Esophagus squamous epithelium (tissue), 5 donors: ENCODE measurements around the gene CORO1C. TPM values are rescaled to one million over a fixed set of nuclear protein-coding genes. Genes with fewer than 3 reads are reported as not detected.
"Not testable (repeated sequence)": the region's sequence is repeated elsewhere in the genome, so short reads cannot be mapped to it uniquely, and the experiment has no call there.

Source experiments
- DNase-seq: peaks from one replicate; lab custom pipeline; 2025; lab: John Stamatoyannopoulos, UW
- H3K27ac ChIP-seq, 4 donors: fragments of 200-600 bp; sonication (generic); one replicate each; pipeline ENCODE4 v1.5.1; 2016 to 2019; ENCODE audit warnings: mild to moderate bottlenecking in 1 of 4
- H3K27me3 ChIP-seq, 4 donors: fragments of 200-600 bp; sonication (generic); 1 replicate in 3 of 4; 2 replicates in 1 of 4; pipeline versions ENCODE4 v1.5.1 to v1.6.0; 2017 to 2021; ENCODE audit warnings: antibody characterized with exemption in 1 of 4
- H3K36me3 ChIP-seq, 3 donors: fragments of 200-600 bp; sonication (generic); one replicate each; pipeline ENCODE4 v1.5.1; 2016 to 2019
- H3K4me1 ChIP-seq, 3 donors: fragments of 200-600 bp; sonication (generic); one replicate each; pipeline ENCODE4 v1.5.1; 2017 to 2019
- H3K4me3 ChIP-seq, 4 donors: fragments of 200-600 bp; sonication (generic); 1 replicate in 3 of 4; 2 replicates in 1 of 4; pipeline ENCODE4 v1.5.1; 2016 to 2019; ENCODE audit warnings: mild to moderate bottlenecking in 2 of 4, moderate library complexity in 1 of 4
- H3K9me3 ChIP-seq, 3 donors: fragments of 200-600 bp; sonication (generic); one replicate each; pipeline ENCODE4 v1.5.1; 2016 to 2019
- POLR2A ChIP-seq, 4 donors: fragments of 450-650 bp; IDR thresholded peaks; one replicate each; pipeline ENCODE4 v1.6.1; 2017; ENCODE audit warnings: antibody characterized with exemption in 4 of 4, mild to moderate bottlenecking in 4 of 4, moderate library complexity in 3 of 4
- WGBS, 2 donors: methylation state at CpG; one replicate each; pipeline ENCODE4 v1.1.5; 2018; 5-methylcytosine and 5-hydroxymethylcytosine counted together
- intact Hi-C: fragments of 100-400 bp; cut with DNase I; formaldehyde crosslinking; loops from one replicate; pipeline ENCODE4 v1.15.0; 2022
- total RNA-seq, 4 donors: library from RNA; depleted of rRNA; stranded (reverse); fragments of >200 nt; gene quantifications; one replicate each; pipeline ENCODE4 v1.1.0, GENCODE V29; 2016
- TF ChIP-seq, protein P1 (sequence below), 6 experiments: fragments of 450-650 bp in 4 of 6; fragments of 200-600 bp in 2 of 6; sonication (generic) in 2 of 6; IDR thresholded peaks; one replicate each; pipeline ENCODE4 v1.5.1; 2016 to 2019; ENCODE audit warnings: antibody characterized with exemption in 6 of 6, mild to moderate bottlenecking in 4 of 6, moderate library complexity in 4 of 6
- donor health status: DM: yes; HTN: yes; CAD: no.

The CORO1C gene
- total RNA-seq, 4 donors from 2014 or later, result 67.2 to 142 (median 114) TPM

DNA sequence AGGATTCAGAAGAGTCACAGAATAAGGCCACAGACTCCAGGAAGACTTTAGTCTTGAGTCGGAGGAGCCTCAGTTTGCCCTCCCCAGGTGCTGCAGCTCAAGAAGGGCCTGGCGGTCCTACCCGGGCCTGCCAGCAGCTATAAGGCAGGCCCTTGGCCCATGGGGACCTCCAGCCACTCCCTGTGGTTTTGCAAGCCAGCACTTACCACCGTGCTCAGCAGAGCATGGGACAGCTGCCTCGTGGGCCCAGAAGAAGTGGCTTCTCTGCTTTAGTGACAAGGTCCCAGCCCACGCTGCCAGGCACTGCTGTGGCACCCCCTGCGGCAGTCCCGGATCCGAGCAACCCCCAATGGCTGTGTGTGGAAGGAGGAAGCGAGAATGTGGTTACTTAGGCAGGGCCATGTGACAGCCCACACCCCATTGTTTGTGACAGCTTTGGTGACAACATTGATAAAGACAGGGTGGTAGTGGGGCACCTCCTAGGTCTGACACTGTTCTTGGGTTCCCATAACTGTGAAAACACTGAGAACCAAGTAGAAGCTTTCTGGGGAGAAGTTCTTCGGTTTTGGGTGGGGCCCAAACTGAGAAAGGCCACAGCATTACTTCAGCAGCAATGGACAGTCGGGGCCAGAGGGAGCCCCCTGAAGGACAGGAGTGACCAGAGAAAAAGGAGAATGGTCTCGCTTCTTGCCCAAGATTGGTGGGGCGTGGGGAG is 97.6 kb downstream of the CORO1C start, which contains the start of gene SELPLG:
SELPLG (minus strand) TSS at position 361 of the 715 bp plus-strand sequence. CDS start 9,587 bp downstream, outside the sequence.
- peak within 1 kb of the TSS; percentile 12 to 56 (median 34) for H3K4me3 ChIP-seq
- H3K27me3 ChIP-seq, result peaks cover 0 to 18% (median 0%) of the 10 kb centered on the region in 4 donors
- TF ChIP-seq, protein P1, sequence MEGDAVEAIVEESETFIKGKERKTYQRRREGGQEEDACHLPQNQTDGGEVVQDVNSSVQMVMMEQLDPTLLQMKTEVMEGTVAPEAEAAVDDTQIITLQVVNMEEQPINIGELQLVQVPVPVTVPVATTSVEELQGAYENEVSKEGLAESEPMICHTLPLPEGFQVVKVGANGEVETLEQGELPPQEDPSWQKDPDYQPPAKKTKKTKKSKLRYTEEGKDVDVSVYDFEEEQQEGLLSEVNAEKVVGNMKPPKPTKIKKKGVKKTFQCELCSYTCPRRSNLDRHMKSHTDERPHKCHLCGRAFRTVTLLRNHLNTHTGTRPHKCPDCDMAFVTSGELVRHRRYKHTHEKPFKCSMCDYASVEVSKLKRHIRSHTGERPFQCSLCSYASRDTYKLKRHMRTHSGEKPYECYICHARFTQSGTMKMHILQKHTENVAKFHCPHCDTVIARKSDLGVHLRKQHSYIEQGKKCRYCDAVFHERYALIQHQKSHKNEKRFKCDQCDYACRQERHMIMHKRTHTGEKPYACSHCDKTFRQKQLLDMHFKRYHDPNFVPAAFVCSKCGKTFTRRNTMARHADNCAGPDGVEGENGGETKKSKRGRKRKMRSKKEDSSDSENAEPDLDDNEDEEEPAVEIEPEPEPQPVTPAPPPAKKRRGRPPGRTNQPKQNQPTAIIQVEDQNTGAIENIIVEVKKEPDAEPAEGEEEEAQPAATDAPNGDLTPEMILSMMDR (IDR thresholded peaks at IDR 0.05), result no peak
- TF ChIP-seq POLR2A (IDR thresholded peaks at IDR 0.05), result peak in 2 of 4 donors; percentile 40 to 82
- DNase-seq, result peak; percentile 67
- H3K27ac ChIP-seq, result peak within 1 kb of the TSS; percentile 54 to 85 (median 70)
- 70 to 76% methylated on average over 8 to 10 of the region's 14 CpGs for WGBS, 2 donors
- intact Hi-C loops, result no loop called here
- H3K9me3 ChIP-seq, result no peaks in the 10 kb centered on the region
- H3K4me1 ChIP-seq, result peaks cover 27 to 67% (median 52%) of the 10 kb centered on the region in 3 donors
- no peaks in the 10 kb centered on the region for H3K36me3 ChIP-seq

DNA sequence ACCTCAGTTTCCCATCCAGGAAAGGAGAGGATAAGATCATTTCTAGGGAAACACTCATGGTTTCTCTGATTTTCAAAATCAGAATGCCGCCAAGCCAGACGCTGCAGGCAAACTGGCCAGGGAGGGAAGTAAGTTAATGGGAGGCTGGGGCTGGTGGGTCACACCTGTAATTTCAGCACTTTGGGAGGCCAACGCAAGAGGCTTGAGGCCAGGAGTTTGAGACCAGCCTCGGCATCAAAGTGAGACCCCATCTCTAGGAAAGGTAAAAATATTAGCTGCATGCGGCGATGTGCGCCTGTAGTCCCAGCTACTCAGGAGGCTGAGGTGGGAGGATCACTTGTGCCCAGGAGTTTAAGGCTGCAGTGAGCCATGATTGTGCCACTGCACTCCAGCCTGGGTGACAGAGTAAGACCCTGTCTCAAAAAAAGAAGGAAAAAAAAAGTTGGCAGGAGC is 98.2 kb downstream of the CORO1C start:
- H3K9me3 ChIP-seq, result no peaks in the 10 kb centered on the region
- no peak for TF ChIP-seq POLR2A (IDR thresholded peaks at IDR 0.05)
- TF ChIP-seq, protein P1 (IDR thresholded peaks at IDR 0.05), result no peak
- no peak for DNase-seq
- peak overlapping the region; percentile 12 to 56 (median 34) for H3K4me3 ChIP-seq
- H3K36me3 ChIP-seq, result no peaks in the 10 kb centered on the region
- WGBS, 2 donors, result 69 to 79% methylated on average over 5 to 7 of the region's 7 CpGs
- intact Hi-C loops, result no loop called here
- H3K27me3 ChIP-seq, result peaks cover 0 to 18% (median 0%) of the 10 kb centered on the region in 4 donors
- H3K4me1 ChIP-seq, result peaks cover 21 to 67% (median 51%) of the 10 kb centered on the region in 3 donors
- H3K27ac ChIP-seq, result peak overlapping the region; percentile 54 to 85 (median 70)

DNA sequence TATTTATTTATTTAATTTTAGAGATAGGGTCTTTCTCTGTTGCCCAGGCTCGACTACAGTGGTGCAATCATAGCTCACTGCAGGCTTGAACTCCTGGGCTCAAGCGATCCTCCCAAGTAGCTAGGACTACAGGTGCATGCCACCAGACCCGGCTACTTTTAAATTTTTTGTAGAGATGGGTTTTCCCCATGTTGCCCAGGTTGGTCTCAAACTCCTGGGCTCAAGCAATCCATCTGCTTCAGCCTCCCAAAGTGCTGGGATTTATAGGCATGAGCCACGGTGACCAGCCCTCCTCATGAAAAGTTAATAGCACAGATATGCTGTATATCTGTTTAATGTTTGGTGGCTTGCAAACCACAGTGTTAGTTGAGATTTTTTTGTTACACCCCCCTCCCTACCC is 100.1 kb downstream of the CORO1C start:
- Histone ChIP-seq H3K27me3 (peaks cover 0 to 18% (median 0%) of the 10 kb centered on the region in 4 donors), H3K4me3 (peak overlapping the region in 2 of 4 donors; percentile 39 to 56), H3K27ac (peak overlapping the region in 2 of 4 donors; percentile 75 to 79), H3K4me1 (peaks cover 19 to 61% (median 48%) of the 10 kb centered on the region in 3 donors)
- intact Hi-C loops, H3K9me3 ChIP-seq, DNase-seq, H3K36me3 ChIP-seq: not testable (repeated sequence)
- WGBS, 2 donors, result 92 to 95% methylated on average over 4 of the region's 4 CpGs

DNA sequence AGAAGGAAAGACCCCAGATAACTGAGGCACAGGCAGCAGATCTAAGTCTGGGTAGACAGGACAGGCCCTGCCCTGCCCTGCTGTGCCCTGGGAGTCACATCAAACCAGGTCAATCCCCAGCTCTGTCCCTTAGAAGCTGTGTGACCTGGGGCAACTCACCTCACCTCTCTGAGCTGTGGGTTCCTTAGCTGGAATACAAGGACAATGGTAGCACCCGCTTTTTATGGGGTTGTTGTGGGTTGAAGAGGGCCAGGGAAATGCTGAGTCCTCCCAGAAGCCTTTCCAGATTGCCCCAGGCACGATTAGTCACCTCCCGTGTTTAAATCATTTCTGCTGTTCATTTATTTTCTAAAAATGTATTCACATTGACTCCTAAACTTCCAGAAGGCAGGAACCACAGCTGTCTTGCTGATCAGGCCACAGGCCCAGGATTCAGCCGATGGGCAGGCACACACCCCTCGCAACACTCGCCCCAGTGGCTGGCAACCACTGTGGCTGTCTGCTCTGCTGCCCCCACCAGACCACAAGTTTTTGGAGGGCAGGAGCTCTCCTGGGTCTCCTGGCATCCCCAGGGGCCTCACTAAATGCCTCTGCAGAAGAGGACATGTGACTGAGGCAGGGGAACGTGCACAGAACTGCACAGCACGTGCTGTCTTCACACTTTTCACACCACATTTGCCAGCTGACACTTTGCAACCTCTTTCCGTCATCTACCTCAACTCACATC is 100.7 kb downstream of the CORO1C start:
- peaks cover 19 to 54% (median 43%) of the 10 kb centered on the region in 3 donors for H3K4me1 ChIP-seq
- TF ChIP-seq, protein P1 (IDR thresholded peaks at IDR 0.05), result no peak
- TF ChIP-seq POLR2A (IDR thresholded peaks at IDR 0.05), result no peak
- peak overlapping the region in 3 of 4 donors; percentile 58 to 84 (median 71) for H3K27ac ChIP-seq
- H3K27me3 ChIP-seq, result peaks cover 0 to 18% (median 0%) of the 10 kb centered on the region in 4 donors
- no peaks in the 10 kb centered on the region for H3K9me3 ChIP-seq
- no peak for DNase-seq
- intact Hi-C loops, result no loop called here
- peak overlapping the region in 1 of 4 donors; percentile 24 for H3K4me3 ChIP-seq
- no peaks in the 10 kb centered on the region for H3K36me3 ChIP-seq
- 38 to 45% methylated on average over 8 to 9 of the region's 9 CpGs for WGBS, 2 donors

DNA sequence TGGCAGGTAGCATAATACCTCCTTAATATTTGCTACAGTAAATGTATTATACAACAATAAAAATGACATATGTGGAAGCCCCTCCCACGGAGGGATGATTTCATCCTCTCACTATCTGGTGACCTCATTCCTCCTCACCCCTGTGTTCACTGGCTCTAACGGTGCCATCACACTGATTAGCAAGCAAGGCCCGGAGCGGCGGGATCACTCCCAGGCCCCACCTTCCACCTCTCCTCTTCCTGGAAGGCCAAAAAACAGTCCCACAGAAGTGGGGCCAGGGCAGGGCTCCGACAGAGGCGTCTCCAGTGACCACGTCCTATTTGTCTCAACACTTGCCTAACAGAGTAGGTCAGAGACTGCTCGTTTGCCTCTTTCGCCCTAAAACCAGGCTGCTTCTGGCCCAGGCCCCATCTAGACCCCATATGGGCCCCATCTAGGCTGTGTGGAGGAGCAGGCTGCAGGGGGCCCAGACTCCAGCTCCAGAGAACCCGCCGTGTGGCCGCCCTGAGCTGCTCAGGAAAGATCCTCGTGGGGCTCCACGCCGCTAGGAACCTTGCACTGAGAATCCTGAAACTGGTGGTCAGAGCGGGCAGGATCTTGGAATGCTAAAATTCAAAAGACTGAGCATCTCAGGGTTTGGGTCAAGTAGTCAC is 101.4 kb downstream of the CORO1C start:
- Histone ChIP-seq H3K4me3 (peak overlapping the region in 1 of 4 donors; percentile 24), H3K27ac (peak overlapping the region; percentile 58 to 84 (median 66)), H3K4me1 (peaks cover 19 to 48% (median 36%) of the 10 kb centered on the region in 3 donors), H3K27me3 (peaks cover 0 to 14% (median 0%) of the 10 kb centered on the region in 4 donors), H3K9me3 (no peaks in the 10 kb centered on the region), H3K36me3 (no peaks in the 10 kb centered on the region)
- no peak for DNase-seq
- intact Hi-C loops, result no loop called here
- peak in 1 of 4 donors; percentile 21 for TF ChIP-seq POLR2A (IDR thresholded peaks at IDR 0.05)
- TF ChIP-seq, protein P1 (IDR thresholded peaks at IDR 0.05), result no peak
- WGBS, 2 donors, result 15 to 22% methylated on average over 8 to 9 of the region's 17 CpGs
